Neural cell (in vitro differentiated cells): ENCODE measurements around the gene GPR84.

ENCODE experiments used
- CTCF ChIP-seq: fragments of 450-650 bp; IDR thresholded peaks from 2 replicates; pipeline ENCODE4 v1.5.1; 2014; ENCODE audit warnings: antibody characterized with exemption, mild to moderate bottlenecking, moderate library complexity; ENCODE audit not compliant: poor library complexity, severe bottlenecking
- EP300 ChIP-seq: fragments of 450-650 bp; conservative IDR thresholded peaks from 2 replicates; pipeline ENCODE4 v1.6.1; 2014; ENCODE audit warnings: antibody characterized with exemption, mild to moderate bottlenecking, moderate library complexity; ENCODE audit not compliant: poor library complexity, severe bottlenecking
- MXI1 ChIP-seq: fragments of 450-650 bp; conservative IDR thresholded peaks from 2 replicates; pipeline ENCODE4 v1.6.1; 2014; ENCODE audit warnings: antibody characterized with exemption, mild to moderate bottlenecking; ENCODE audit not compliant: poor library complexity, severe bottlenecking
- POLR2AphosphoS5 ChIP-seq: IDR thresholded peaks from 2 replicates; pipeline ENCODE4 v1.6.1; 2012
- RAD21 ChIP-seq: fragments of 450-650 bp; conservative IDR thresholded peaks from 2 replicates; pipeline ENCODE4 v1.6.1; 2014; ENCODE audit warnings: antibody characterized with exemption, mild to moderate bottlenecking, moderate library complexity
- REST ChIP-seq: IDR thresholded peaks from 2 replicates; pipeline ENCODE4 v1.6.1; 2012; ENCODE audit warnings: borderline replicate concordance
- TAF1 ChIP-seq: IDR thresholded peaks from 2 replicates; pipeline ENCODE4 v1.6.1; 2012; ENCODE audit warnings: low read depth

DNA sequence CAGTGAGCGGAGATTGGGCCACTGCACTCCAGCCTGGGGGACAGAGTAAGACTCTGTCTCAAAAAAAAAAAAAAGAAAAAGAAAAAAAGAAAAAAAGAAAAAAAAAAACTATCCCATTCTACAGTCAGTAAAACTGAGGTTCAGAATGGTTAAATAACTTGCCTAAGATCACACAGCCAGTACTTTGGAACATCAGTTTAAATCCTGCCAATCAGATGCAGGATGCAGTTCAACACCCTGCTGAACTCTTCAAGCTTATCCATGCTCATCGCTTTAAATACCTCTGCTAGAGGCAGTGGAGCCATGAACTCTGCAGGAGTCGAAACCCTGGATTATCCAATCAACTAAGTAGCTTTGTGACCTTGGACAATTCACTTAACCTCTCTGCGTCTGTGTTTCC is 16.9 kb upstream of the GPR84 start:
- no peak for TF ChIP-seq MXI1
- no peak for TF ChIP-seq CTCF
- TF ChIP-seq RAD21, result no peak
- TF ChIP-seq REST, result no peak
- TF ChIP-seq TAF1, result no peak
- no peak for TF ChIP-seq POLR2AphosphoS5
- TF ChIP-seq EP300, result no peak
